Measurements from ENCODE around the gene TSC22D4.
A peak's percentile ranks its signal among the peaks of the same experiment; 100 is the strongest.
"Not testable (repeated sequence)": the region's sequence is repeated elsewhere in the genome, so short reads cannot be mapped to it uniquely, and the experiment has no call there.

TSC22D4 gene

DNA sequence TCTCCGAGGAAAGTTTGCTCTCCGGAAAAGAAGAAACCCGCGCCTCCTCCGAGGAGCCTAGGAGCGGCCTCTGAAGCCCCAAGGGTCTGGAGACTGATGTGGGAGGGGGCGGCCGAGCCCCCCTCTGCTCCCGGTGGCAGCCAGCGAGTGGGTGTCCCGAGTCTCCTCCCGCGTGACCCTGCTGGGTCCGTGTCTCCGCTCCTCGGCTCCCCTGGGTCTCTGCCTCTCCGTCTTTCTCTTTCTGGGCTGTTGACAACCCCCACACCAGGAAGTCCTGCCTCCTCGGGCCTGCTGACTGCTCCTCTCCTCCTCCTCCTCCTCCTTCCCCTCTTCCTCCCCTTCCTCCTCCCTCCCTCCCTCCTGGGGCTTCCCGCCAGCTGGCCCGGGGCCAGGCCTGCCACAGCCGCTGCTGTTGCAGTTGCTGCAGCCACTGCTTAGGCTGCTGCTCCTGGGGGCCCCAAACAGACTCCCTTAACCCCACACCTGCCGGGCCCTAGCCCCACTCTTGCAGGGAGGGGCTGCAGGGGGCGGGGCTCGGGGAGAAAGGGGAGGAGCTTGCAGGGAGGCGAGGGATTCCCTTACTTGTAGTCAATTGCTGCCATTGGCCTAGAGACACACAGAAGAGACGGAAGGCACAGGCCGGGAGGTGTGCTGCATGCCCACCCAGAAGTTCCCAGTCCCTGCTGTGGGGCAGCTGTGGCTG lies at the start of gene TSC22D4:
TSC22D4 (minus strand) TSS at position 257 of the 703 bp plus-strand sequence. CDS start 1,176 bp downstream, outside the sequence.
- DNase-seq (ENCODE audit: low read depth in 2 of 2): peak; percentile 80 to 83

DNA sequence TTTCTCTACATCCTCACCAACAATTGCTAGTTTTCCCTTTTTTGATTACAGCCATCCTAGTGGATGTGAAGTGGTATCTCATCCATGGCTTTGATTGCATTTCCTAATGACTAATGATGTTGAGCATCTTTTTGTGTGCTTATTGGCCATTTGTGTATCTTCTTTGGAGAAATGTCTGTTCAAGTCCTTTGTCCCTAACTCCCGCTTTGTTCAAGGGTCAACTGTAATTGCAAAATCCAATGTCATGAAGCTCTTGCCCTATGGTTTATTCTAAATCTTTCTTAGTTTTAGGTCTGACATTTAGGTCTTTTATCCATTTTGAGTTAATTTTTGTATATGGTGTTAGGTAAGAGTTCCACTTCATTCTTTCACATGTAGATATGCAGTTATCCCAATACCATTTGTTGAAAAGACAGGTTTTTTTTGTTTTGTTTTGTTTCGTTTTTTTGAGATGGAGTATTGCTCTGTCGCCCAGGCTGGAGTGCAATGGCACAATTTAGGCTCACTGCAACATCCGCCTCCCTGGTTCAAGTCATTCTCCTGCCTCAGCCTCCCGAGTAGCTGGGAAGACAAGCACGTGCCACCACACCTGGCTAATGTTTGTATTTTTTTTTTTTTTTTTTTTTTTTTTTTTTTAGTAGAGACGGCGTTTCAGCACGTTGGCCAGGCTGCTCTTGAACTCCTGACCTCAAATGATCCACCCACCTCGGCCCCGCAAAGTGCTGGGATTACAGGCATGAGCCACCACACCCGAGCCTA lies 49.3 kb upstream of the TSC22D4 start:
- DNase-seq (ENCODE audit: low read depth in 2 of 2): not testable (repeated sequence)

GRCh38 chr7:100523192-100523591 lies 44.2 kb upstream of the TSC22D4 start:
- DNase-seq (ENCODE audit: low read depth in 2 of 2): not testable (repeated sequence)

GRCh38 chr7:100521909-100522593 lies 43.0 kb upstream of the TSC22D4 start:
- DNase-seq (ENCODE audit: low read depth in 2 of 2): not testable (repeated sequence)

- DNase-seq (ENCODE audit: low read depth in 2 of 2): no peak
Observed at GRCh38 chr7:100521076-100521475, 42.1 kb upstream of the TSC22D4 start.

GRCh38 chr7:100520138-100520537 lies 41.1 kb upstream of the TSC22D4 start:
- no peak for DNase-seq (ENCODE audit: low read depth in 2 of 2)

- no peak for DNase-seq (ENCODE audit: low read depth in 2 of 2)
Observed at GRCh38 chr7:100519580-100519979, 40.6 kb upstream of the TSC22D4 start.

DNA sequence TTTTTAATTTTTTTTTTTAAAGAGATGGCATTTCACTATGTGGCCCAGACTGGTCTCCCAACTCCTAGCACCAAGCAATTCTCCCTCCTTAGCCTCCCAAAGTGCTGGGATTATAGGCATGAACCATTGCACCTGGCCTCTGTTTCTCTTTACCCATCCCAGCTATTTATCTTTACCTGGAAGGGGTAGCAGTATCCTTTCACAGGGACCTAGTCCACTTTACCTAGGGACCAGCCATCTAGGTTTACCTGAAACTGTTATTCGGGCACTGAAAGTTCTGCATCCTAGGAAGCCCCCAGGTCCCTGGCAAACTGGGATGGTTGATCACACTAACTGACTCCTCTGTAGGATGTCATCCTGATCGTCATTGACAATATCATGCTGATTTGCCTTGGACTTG lies 38.3 kb upstream of the TSC22D4 start:
- no peak for DNase-seq (ENCODE audit: low read depth in 2 of 2)

- DNase-seq (ENCODE audit: low read depth in 2 of 2): peak; percentile 19 to 23
Observed at GRCh38 chr7:100516135-100516812, 37.3 kb upstream of the TSC22D4 start.

DNA sequence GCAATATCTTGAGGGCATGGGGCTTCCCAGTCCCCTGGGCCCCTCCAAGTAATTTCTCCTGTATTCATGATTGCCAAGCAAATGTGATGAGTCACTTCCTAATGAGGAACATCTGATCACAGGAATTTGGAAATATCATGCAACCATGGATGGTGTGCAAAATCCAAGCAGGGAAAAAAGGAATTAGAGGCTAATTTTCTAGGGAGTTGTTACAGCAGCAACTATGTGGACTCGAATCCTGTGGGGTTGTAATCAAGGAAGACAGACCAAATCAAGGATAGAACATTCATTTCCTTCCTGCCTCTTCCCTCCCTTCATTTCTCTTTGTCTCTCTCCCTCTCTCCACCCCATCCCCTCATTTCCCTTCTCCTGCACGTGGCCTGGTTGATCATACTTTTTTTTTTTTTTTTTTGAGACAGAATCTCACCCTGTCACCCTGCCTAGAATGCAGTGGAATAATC lies 36.1 kb upstream of the TSC22D4 start:
- no peak for DNase-seq (ENCODE audit: low read depth in 2 of 2)

- DNase-seq (ENCODE audit: low read depth in 2 of 2): no peak
Observed at GRCh38 chr7:100513212-100513810, 34.3 kb upstream of the TSC22D4 start.

GRCh38 chr7:100510437-100511239 lies 31.6 kb upstream of the TSC22D4 start:
- no peak for DNase-seq (ENCODE audit: low read depth in 2 of 2)

GRCh38 chr7:100509231-100509630 lies 30.2 kb upstream of the TSC22D4 start:
- no peak for DNase-seq (ENCODE audit: low read depth in 2 of 2)

DNA sequence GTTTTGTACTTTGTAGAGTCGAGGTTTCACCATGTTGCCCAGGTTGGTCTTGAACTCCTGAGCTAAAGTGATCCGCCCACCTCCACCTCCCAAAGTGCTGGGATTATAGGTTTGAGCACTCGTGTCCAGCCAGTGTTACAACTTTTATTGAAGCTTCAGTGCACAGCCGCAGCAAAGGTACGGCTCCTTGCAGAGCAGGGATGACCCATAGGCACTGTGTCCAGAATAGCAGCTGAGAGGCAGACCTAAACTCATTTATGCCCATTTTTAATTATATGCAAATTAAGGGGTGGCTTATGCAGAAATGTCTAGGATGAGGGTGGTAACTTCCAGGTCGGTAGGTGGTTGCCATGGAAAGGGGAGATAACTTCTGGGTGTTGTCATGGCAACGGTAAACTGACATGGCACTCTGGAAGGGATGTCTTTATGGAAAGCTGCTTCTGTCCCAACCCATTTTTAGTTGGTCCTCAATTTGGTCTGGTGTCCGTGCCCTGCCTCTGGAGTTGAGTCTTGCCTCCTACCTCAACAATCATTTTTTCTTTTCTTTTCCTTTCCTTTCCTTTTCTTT lies 27.4 kb upstream of the TSC22D4 start:
- no peak for DNase-seq (ENCODE audit: low read depth in 2 of 2)

DNA sequence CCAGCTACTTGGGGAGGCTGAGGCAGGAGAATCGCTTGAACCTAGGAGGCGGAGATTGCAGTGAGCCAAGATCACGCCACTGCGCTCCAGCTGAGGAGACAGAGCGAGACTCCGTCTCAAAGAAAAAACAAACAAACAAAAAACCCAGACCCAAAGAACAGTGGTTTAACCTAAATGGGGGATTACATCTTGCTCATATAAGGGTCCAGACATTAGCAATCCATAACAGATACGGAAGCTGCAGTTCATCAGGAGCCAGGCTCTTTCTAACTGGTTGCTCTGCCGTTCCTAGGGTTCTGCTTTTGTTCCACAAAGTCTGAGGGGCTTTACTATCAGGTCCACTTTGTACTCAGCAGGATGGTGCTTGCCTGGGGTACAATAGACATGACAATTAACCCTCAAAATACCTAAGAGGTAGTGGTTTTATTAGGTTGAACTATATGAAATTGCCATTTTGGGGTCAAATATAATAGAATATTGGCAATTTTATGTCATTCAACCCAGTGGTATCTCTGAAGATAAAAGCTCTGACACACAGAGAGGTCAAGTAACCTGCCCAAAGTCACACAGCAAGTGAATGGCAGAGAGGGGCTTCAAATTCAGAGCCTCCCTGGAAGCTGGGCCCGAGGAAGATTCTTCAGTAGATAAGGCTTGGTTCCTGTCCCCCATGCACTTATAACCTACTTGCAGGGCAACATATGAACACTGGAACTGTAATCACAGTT lies 26.0 kb upstream of the TSC22D4 start:
- no peak for DNase-seq (ENCODE audit: low read depth in 2 of 2)

GRCh38 chr7:100504031-100504430 lies 25.0 kb upstream of the TSC22D4 start:
- DNase-seq (ENCODE audit: low read depth in 2 of 2): not testable (repeated sequence)

DNA sequence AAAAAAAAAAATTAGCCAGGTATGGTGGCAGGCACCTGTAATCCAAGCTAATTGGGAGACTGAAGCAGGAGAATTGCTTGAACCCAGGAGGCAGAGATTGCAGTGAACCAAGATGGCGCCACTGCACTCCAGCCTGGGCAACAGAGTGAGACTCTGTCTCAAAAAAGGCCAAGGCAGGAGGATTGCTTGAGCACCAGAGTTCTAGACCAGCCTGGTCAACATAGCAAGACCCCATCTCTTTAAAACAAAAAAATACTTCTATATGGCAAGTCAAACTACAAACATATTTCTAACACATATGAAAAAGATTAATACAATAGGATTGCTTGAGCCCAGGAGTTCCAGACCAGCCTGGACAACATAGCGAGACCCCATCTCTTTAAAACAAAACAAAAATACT lies 21.7 kb upstream of the TSC22D4 start:
- not testable (repeated sequence) for DNase-seq (ENCODE audit: low read depth in 2 of 2)

GRCh38 chr7:100496509-100496908 lies 17.5 kb upstream of the TSC22D4 start:
- DNase-seq (ENCODE audit: low read depth in 2 of 2): no peak

DNA sequence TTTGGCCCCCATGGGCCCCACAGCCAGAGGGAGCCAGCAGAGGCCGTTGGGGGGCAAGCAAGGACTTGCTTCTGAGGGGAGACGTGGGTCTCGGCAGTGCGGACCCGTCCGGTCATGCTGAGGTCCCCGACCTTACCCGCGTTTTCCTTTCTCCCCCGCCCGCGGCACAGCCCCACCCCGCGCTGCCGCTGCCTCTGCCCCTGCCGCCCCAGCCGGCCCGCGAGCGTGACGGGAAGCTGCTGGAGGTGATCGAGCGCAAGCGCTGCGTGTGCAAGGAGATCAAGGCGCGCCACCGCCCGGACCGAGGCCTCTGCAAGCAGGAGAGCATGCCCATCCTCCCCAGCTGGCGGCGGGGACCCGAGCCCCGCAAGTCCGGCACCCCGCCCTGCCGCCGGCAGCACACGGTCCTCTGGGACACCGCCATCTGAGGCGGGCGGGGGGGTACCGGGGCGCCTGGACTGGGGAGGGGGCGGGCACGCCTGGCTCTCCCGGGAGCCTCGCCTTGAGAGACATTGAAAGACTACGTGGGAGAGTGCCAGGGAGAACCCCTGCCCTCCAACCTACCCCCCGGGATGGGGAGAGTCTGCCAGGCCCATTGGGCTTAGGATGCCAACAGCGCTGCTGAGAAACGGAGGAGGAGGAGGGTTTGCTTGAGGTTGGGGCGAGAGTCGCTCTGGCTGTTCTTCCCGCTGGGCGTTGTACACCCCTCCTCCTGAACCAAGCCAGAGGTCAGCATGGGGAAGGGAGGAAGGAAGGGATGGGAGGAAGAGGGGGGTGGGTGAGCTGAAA lies 14.7 kb upstream of the TSC22D4 start:
- DNase-seq (ENCODE audit: low read depth in 2 of 2): no peak
